GM18861 (cell line): ENCODE measurements around the gene FOXRED2.
"Not testable (repeated sequence)": the region's sequence is repeated elsewhere in the genome, so short reads cannot be mapped to it uniquely, and the experiment has no call there.

Source experiments
- ATAC-seq: cut with Tn5 transposase; IDR thresholded peaks from one replicate; pipeline ENCODE4 v1.9.1; 2021; ENCODE audit not compliant: unreplicated experiment

The FOXRED2 gene

GRCh38 chr22:36519906-36520305, 13.1 kb upstream of the FOXRED2 start:
- not testable (repeated sequence) for ATAC-seq

DNA sequence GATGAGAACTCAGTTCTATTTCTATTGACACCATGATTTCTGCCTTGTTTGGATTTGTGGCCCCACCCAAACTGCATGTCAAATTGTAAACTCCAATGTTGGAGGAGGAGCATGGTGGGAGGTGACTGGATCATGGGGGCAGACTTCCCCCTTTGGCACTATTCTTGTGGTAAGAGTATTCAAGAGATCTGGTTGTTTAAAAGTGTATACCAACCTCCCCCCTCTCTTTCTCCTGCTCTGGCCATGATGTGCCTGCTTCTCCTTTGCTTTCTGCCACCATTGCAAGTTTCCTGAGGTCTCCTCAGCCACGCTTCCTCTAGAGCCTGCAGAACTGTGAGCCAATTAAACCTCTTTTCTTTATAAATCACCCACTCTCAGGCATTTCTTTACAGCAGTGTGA, 7.9 kb upstream of the FOXRED2 start:
- ATAC-seq, result no peak

- ATAC-seq, result no peak
Observed at GRCh38 chr22:36512991-36513390, 6.2 kb upstream of the FOXRED2 start.

DNA sequence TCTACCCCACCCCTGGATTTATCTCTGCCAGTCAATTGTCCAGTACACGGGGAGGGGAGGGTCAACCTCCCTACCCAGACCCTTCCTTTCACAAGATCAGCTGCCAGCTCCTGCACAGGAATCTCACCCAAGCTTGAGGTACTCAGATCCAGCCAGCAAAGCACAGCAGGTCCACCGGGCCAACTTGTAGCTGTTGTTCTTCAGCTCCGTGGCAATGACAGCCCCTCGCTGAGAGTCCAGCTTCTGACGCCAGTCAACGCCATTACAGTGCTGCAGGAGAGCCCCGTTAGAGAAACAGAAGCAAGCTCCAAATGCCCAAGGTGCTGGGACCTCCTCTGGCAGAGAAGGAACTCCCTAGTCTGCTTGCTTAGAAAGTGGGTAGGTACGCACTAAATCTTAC, 5.5 kb upstream of the FOXRED2 start:
- no peak for ATAC-seq

GRCh38 chr22:36510966-36511881, 4.4 kb upstream of the FOXRED2 start:
- ATAC-seq, result no peak

DNA sequence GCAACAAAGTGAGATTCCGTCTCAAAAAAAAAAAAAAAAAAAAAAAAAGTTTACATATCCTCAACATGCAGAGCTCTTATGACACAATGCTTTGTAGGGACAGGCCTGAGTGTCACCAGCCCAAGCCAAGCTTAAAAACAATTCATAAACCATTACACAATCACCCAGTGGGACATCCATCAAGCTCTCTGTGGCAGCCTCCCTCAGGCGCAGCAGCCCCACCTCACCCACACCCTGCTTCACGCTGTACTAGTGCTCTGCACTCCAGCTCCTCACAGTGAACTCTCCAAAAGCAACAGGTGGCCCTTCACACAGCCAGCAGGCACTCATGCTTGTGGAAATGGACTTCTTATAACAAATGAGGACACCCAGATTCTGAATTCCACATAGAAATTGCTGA, 3.5 kb upstream of the FOXRED2 start:
- no peak for ATAC-seq

DNA sequence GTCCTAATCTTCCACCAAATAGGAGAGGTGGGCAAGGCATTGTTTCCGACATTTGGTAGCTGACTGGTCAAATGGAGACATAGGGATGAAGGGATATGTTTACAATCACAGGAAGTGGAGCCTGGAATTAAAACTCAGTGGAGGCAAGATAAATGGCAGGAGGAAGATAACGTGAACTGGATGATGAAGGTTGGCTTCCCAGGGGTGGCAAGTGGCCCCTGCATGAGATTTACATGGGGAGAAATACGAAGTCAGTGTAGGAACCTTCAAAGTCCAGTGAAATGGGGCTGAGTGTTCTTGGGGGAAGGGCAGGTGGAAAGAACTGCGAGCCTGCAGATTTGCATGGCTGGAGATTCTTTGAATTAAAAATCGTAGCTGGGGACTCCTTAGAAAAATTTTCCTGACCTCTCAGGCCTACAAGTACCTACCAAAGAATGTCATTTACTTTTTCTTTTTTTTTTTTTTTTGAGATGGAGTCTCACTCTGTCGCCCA, 724 bp upstream of the FOXRED2 start:
- no peak for ATAC-seq

- no peak for ATAC-seq
Observed at GRCh38 chr22:36505998-36506635, 723 bp downstream of the FOXRED2 start.

- no peak for ATAC-seq
Observed at GRCh38 chr22:36497910-36498665, 8.8 kb downstream of the FOXRED2 start.

DNA sequence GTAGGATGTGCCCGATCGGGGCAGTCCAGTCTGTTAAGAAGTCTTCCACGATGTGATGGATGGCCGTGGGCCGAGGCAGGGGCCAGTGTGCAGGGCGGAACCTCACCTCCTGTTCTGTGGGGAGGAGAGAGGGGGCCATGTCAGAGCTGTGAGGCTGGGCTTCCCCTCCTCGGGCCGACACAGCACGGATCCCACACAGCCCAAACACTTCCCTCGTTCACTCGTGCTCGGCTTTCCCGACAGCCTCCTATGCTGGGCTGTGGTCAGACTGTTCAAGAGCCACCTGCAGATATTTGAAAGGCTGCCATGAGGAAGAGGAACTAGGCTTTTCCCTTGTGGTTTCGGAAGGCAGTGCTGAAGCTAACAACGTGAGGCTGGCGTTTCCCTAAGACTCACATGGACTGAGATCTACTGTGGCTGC, 13.1 kb downstream of the FOXRED2 start:
- no peak for ATAC-seq

- ATAC-seq, result no peak
Observed at GRCh38 chr22:36492109-36492508, 14.7 kb downstream of the FOXRED2 start.

DNA sequence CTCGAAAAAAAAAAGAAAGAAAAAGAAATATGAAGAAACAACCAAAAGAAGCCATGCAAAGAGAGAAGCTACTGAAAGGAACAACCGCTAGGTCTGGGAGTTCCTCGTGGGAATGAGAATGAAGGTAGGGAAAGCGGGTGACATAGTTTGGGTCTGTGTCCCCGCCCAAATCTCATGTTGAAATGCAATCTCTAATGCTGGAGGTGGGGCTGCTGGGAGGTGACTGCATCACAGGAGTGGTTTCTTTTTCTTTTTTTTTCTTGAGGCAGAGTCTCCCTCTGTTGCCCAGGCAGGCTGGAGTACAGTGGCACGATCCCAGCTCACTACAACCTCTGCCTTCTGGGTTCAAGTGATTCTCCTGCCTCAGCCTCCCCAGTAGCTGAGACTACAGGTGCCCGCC, 15.7 kb downstream of the FOXRED2 start:
- no peak for ATAC-seq

GRCh38 chr22:36486619-36487384, 20.0 kb downstream of the FOXRED2 start:
- no peak for ATAC-seq

DNA sequence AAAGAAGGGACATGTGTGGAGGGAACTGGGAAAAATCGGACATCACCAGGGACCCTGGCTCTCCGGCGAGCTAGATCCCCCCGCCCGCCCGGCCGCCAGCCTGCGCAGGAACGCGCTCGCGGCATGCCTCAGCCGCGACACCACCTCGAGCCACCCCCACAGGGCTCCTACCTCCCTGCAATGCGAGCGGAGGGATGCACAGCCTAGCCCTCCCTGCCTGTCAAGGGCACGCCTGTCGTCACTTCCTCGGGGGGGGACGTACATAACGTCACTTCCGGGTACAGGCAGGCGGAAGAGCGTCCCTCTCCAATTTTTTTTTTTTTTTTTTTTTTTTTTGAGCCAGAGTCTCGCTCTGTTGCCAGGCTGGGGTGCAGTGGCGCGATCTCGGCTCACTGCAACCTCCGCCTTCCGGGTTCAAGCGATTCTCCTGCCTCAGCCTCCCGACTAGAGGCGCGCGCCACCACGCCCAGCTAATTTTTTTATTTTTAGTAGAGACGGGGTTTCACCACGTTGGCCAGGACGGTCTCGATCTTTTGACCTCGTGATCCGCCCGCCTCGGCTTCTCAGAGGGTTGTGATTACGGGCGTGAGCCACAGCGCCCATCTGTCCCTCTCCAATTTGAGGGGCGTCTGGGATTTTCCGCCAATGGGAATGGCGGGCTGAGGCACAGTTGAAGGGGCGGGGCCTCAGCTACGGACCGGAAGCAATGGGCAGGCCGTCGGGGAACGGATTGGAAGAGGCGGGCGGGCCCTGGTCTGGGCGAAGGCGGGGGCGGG, 25.3 kb downstream of the FOXRED2 start, which contains the start of gene TXN2:
TXN2 (minus strand) TSS at position 248 of the 776 bp plus-strand sequence. CDS start 803 bp downstream, outside the sequence.
- ATAC-seq, result peak; percentile 68

GRCh38 chr22:36480941-36481392, 25.9 kb downstream of the FOXRED2 start:
- no peak for ATAC-seq

GRCh38 chr22:36478966-36479365, 27.9 kb downstream of the FOXRED2 start:
- ATAC-seq, result no peak

DNA sequence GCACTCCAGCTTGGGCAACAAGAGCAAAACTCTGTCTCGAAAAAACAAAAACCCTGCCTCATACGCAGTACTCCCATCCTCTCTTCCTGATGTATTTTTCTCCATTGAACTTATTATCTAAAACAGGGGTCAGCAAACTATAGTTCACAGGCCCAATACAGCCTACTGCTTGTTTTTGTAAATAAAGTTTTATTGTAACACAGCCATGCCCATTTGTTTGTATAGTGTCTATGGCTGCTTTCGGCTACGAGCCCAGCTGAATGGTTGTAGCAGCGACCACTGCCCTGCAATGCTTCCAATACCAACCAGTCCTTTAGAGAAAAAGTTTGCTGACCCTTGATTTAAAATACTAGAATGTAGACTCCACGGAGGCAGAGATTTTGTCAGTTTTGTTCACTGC, 31.5 kb downstream of the FOXRED2 start:
- ATAC-seq, result no peak

GRCh38 chr22:36472689-36473088, 34.2 kb downstream of the FOXRED2 start:
- no peak for ATAC-seq

GRCh38 chr22:36471341-36471821, 35.5 kb downstream of the FOXRED2 start:
- ATAC-seq, result no peak

GRCh38 chr22:36470994-36471331, 35.9 kb downstream of the FOXRED2 start:
- no peak for ATAC-seq
